Type B pancreatic cell (in vitro differentiated cells): ENCODE measurements around the gene RWDD1. TPM values are rescaled to one million over a fixed set of nuclear protein-coding genes. Genes with fewer than 3 reads are reported as not detected.

Experiments used
- DNase-seq: peaks from one replicate; pipeline ENCODE4 v3.0.0; 2021; ENCODE audit warnings: mixed read lengths; ENCODE audit not compliant: unreplicated experiment; ENCODE audit errors: extremely low spot score
- H3K27ac Mint-ChIP-seq: 2 replicates; pipeline ENCODE4 v1.8.0; 2021; ENCODE audit warnings: mild to moderate bottlenecking, mixed read lengths
- H3K27me3 Mint-ChIP-seq: 2 replicates; pipeline ENCODE4 v1.8.0; 2021; ENCODE audit warnings: mixed read lengths
- H3K36me3 Mint-ChIP-seq: 2 replicates; pipeline ENCODE4 v1.8.0; 2021; ENCODE audit warnings: mixed read lengths
- H3K4me1 Mint-ChIP-seq: one replicate; pipeline ENCODE4 v1.8.0; 2021; ENCODE audit warnings: mixed read lengths; ENCODE audit not compliant: unreplicated experiment
- H3K4me3 Mint-ChIP-seq: 2 replicates; pipeline ENCODE4 v1.8.0; 2021; ENCODE audit warnings: mild to moderate bottlenecking, mixed read lengths
- H3K9me3 Mint-ChIP-seq: 2 replicates; pipeline ENCODE4 v1.8.0; 2021; ENCODE audit warnings: mixed read lengths
- long read RNA-seq: library from polyadenylated mRNA; unstranded; transcript quantifications from one replicate; pipeline ENCODE4 v2.0.0, GENCODE V29; 2020
- total RNA-seq: library from RNA; stranded (reverse); gene quantifications from 2 replicates; pipeline ENCODE4 v1.2.1, GENCODE V29; 2021; ENCODE audit warnings: low replicate concordance
- TF ChIP-seq, protein P1 (sequence below): fragments of 200-600 bp; sonication (generic); conservative IDR thresholded peaks from 2 replicates; pipeline ENCODE4 v1.5.0; 2021; ENCODE audit warnings: antibody characterized with exemption, mild to moderate bottlenecking

The RWDD1 gene, protein sequence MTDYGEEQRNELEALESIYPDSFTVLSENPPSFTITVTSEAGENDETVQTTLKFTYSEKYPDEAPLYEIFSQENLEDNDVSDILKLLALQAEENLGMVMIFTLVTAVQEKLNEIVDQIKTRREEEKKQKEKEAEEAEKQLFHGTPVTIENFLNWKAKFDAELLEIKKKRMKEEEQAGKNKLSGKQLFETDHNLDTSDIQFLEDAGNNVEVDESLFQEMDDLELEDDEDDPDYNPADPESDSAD
- 37.2 and 40.0 TPM in 2 replicates for total RNA-seq
- long read RNA-seq, full-length matches to known transcripts = 10 of 23 reads
- long read RNA-seq, partial matches to known transcripts = 10 of 23 reads
- long read RNA-seq, other reads (novel, unspliced or antisense) = 3 of 23 reads

DNA sequence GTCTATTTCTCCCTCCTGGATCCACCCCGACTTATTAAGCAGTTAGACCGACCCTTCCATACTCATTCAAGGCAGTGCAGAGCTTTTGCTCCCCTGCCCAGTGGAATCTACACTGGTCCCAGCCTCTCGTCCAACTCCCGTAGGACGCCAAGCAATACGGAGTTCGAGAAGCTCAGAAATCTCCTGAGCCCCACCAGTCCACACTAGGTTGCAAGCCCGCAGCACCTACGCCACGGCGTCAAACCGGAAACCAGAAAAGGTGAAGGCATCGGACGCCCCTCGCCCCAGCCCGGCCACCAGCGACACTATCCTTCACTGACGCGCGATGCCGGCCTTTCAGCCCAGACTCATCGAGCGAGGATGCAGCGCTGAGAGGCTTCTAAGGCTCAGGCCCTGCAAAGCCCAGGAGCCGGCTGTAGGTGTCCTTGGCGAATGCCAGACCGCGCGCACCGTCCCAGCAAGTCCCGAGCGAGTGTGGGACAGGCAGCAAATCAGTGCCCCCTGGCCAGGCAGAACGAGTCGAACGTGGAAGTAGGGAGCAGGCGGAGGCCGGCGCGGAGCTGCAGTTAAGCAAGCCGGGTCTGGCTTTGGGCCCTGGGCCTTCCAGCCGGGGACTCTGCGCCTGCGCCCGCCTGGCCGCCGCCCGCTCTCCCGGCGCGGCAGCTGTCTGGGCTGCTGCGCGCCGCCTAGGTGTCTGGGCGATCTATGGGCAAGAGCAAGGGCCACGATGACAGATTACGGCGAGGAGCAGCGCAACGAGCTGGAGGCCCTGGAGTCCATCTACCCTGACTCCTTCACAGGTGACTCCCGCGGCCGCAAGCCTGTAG lies at the start of gene RWDD1:
Gene RWDD1, plus strand, starts transcription at position 649 of the 827 bp plus-strand sequence. Its CDS starts 79 bp downstream, at position 728.
- DNase-seq = peak; percentile 99
- H3K27me3 Mint-ChIP-seq = peaks cover 9% of the 10 kb centered on the region
- peaks cover 20% of the 10 kb centered on the region for H3K4me1 Mint-ChIP-seq
- H3K27ac Mint-ChIP-seq = peak within 1 kb of the TSS; percentile 95
- TF ChIP-seq, protein P1, sequence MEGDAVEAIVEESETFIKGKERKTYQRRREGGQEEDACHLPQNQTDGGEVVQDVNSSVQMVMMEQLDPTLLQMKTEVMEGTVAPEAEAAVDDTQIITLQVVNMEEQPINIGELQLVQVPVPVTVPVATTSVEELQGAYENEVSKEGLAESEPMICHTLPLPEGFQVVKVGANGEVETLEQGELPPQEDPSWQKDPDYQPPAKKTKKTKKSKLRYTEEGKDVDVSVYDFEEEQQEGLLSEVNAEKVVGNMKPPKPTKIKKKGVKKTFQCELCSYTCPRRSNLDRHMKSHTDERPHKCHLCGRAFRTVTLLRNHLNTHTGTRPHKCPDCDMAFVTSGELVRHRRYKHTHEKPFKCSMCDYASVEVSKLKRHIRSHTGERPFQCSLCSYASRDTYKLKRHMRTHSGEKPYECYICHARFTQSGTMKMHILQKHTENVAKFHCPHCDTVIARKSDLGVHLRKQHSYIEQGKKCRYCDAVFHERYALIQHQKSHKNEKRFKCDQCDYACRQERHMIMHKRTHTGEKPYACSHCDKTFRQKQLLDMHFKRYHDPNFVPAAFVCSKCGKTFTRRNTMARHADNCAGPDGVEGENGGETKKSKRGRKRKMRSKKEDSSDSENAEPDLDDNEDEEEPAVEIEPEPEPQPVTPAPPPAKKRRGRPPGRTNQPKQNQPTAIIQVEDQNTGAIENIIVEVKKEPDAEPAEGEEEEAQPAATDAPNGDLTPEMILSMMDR = no peak
- no peaks in the 10 kb centered on the region for H3K36me3 Mint-ChIP-seq
- peak within 1 kb of the TSS; percentile 99 for H3K4me3 Mint-ChIP-seq
- no peaks in the 10 kb centered on the region for H3K9me3 Mint-ChIP-seq

DNA sequence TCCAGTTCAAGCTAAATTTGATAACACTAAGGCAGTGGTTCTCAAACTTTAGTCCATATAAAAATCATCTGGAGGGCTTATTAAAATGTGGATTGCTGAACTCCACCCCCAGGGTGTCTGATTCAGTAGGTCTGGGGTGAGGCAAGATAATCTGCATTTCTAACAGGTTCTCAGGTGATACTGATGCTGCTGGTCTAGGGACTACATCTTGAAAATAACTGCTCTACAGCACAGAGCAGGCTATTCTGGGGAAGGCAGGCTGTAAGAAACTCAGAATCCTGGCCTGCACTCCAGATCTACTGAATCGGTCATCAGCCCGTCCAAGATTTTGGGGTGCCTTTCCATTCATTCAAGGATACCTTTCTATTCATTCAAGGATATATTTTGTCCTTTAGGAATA lies 48.4 kb upstream of the RWDD1 start:
- Mint-ChIP-seq H3K27ac (no peak overlapping the region), H3K4me3 (no peak overlapping the region), H3K9me3 (no peaks in the 10 kb centered on the region), H3K4me1 (peaks cover 15% of the 10 kb centered on the region), H3K27me3 (peaks cover 4% of the 10 kb centered on the region), H3K36me3 (no peaks in the 10 kb centered on the region)
- DNase-seq = no peak
- TF ChIP-seq, protein P1 = no peak

DNA sequence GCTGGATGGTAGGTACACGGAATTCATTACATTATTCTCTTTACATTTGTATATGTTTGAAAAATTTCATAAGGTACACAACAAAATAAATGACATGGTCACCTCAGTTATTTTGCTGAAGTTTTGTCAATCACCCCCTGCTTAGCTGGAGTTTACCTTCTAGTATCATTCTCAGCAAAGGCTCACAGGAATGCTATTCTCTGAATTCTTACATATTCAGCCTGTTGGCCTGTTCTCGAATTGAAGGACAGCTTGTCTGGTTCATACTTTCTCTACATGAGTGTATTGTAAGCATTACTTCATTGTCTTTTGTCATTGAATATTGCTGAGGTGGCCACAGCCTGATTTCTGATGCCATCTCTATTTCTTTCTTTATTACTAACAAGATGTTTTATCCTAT lies 47.1 kb upstream of the RWDD1 start:
- TF ChIP-seq, protein P1 = no peak
- H3K36me3 Mint-ChIP-seq = no peaks in the 10 kb centered on the region
- H3K27ac Mint-ChIP-seq = no peak overlapping the region
- H3K27me3 Mint-ChIP-seq = no peaks in the 10 kb centered on the region
- DNase-seq = no peak
- H3K9me3 Mint-ChIP-seq = no peaks in the 10 kb centered on the region
- H3K4me3 Mint-ChIP-seq = no peak overlapping the region
- peaks cover 10% of the 10 kb centered on the region for H3K4me1 Mint-ChIP-seq

DNA sequence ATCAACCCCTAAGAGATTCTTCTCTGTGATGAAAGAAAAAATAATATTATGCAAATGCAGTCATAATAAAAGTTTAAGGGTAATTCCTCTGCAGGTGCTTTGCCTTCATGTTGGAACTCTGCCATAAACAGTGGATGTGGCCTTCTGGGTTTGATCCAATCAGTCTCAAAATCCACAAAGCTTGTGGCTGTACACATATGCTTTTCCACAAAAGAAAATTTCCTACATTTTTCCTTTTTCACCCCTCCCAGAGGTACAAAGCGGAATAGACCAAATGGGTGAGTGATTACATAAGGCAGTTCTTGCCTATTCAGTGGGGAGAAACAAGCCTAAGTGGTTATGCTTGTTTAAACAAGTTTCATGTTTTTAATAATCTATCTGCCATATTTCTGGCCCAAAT lies 43.2 kb upstream of the RWDD1 start:
- H3K36me3 Mint-ChIP-seq = no peaks in the 10 kb centered on the region
- no peak overlapping the region for H3K27ac Mint-ChIP-seq
- TF ChIP-seq, protein P1 = peak; percentile 17
- peaks cover 39% of the 10 kb centered on the region for H3K4me1 Mint-ChIP-seq
- H3K27me3 Mint-ChIP-seq = peaks cover 7% of the 10 kb centered on the region
- no peaks in the 10 kb centered on the region for H3K9me3 Mint-ChIP-seq
- no peak for DNase-seq
- H3K4me3 Mint-ChIP-seq = no peak overlapping the region

DNA sequence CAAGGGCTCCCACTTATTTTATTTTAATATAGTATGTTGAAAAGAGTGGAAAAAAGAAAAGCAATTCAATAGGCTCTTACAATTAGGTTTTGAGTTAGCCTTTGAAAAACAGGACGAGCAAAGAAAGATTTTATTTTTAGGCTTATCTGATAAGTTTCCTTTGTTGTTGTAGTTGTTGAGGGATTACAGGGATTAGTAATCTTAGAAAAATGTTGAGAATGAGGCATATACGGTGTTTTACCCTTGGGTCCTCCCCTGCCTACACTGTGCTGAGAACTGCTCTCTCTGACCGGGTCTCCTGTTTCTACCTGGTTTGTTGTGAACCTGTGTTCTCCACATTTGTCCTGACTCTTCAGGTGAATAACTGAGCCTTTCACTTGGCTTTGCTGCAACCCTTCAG lies 42.5 kb upstream of the RWDD1 start:
- H3K27ac Mint-ChIP-seq = peak overlapping the region; percentile 19
- H3K4me1 Mint-ChIP-seq = peaks cover 45% of the 10 kb centered on the region
- peak overlapping the region; percentile 11 for H3K4me3 Mint-ChIP-seq
- TF ChIP-seq, protein P1 = no peak
- no peaks in the 10 kb centered on the region for H3K9me3 Mint-ChIP-seq
- no peak for DNase-seq
- no peaks in the 10 kb centered on the region for H3K36me3 Mint-ChIP-seq
- H3K27me3 Mint-ChIP-seq = peaks cover 9% of the 10 kb centered on the region
